Measurements from ENCODE around the gene CCDC178. TPM values are rescaled to one million over a fixed set of nuclear protein-coding genes. Genes with fewer than 3 reads are reported as not detected.

CCDC178 gene
- total and polyA plus RNA-seq, 2 donors (not counting 1 experiment from before 2014, with no cell fraction given): 0.17 TPM; not detected in 1

DNA sequence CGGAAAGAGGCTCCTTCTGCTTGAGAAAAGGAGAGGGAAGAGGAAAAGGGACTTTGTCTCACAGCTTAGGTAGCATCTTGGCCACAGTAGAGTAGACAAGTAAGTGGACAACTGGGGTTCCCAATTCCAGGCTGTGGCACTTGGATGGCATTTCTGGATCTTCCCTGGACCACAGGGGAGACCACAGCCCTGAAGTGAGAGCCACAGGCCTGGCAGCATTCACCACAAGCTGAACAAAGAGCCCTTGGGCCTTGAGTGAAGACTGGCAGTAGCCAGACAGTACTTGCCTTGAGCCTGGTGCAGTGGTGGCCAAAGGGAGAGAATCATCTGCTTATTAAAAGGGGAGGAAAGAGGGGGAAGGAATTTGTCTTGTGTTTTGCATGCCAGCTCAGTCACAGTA lies 441.6 kb downstream of the CCDC178 start:
- TF ChIP-seq, protein P1, sequence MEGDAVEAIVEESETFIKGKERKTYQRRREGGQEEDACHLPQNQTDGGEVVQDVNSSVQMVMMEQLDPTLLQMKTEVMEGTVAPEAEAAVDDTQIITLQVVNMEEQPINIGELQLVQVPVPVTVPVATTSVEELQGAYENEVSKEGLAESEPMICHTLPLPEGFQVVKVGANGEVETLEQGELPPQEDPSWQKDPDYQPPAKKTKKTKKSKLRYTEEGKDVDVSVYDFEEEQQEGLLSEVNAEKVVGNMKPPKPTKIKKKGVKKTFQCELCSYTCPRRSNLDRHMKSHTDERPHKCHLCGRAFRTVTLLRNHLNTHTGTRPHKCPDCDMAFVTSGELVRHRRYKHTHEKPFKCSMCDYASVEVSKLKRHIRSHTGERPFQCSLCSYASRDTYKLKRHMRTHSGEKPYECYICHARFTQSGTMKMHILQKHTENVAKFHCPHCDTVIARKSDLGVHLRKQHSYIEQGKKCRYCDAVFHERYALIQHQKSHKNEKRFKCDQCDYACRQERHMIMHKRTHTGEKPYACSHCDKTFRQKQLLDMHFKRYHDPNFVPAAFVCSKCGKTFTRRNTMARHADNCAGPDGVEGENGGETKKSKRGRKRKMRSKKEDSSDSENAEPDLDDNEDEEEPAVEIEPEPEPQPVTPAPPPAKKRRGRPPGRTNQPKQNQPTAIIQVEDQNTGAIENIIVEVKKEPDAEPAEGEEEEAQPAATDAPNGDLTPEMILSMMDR (conservative IDR thresholded peaks at IDR 0.05 in 1 of 2, IDR thresholded peaks at IDR 0.05 in 1 of 2; ENCODE audit: low read depth in 1 of 2, low read length in 2 of 2): no peak
- TF ChIP-seq EZH2 (IDR thresholded peaks at IDR 0.05; ENCODE audit: low read length, missing control alignments): no peak
- H3K79me2 ChIP-seq (ENCODE audit: control insufficient read depth, insufficient read depth, low read length): no peaks in the 10 kb centered on the region
- no peaks in the 10 kb centered on the region for H3K36me3 ChIP-seq (ENCODE audit: control insufficient read depth, insufficient read depth, low read length)
- H3K27me3 ChIP-seq (ENCODE audit: control insufficient read depth, insufficient read depth, low read length): no peaks in the 10 kb centered on the region
- no peaks in the 10 kb centered on the region for H3K4me1 ChIP-seq (ENCODE audit: control insufficient read depth, extremely low read depth, insufficient read depth, low read length)
- DNase-seq (ENCODE audit: low read depth in 2 of 2): no peak
- H3K4me3 ChIP-seq (replicated peaks in 1 of 4; ENCODE audit: control extremely low read depth in 1 of 4, insufficient read depth in 1 of 4, low read depth in 3 of 4, low read length in 4 of 4): no peak overlapping the region
- no peak overlapping the region for H3K27ac ChIP-seq (ENCODE audit: insufficient read depth, low read length)
- no peaks in the 10 kb centered on the region for H4K20me1 ChIP-seq (ENCODE audit: control insufficient read depth, extremely low read depth, insufficient read depth, low read length)
- H3K9me3 ChIP-seq (ENCODE audit: control insufficient read depth, insufficient read depth, low read depth, low read length): no peaks in the 10 kb centered on the region
- H3K4me2 ChIP-seq (ENCODE audit: extremely low read depth, insufficient read depth, low read length): no peak overlapping the region
- H2AFZ ChIP-seq (ENCODE audit: low read length): no peak overlapping the region
- no peak overlapping the region for H3K9ac ChIP-seq (ENCODE audit: insufficient read depth, low read length)

DNA sequence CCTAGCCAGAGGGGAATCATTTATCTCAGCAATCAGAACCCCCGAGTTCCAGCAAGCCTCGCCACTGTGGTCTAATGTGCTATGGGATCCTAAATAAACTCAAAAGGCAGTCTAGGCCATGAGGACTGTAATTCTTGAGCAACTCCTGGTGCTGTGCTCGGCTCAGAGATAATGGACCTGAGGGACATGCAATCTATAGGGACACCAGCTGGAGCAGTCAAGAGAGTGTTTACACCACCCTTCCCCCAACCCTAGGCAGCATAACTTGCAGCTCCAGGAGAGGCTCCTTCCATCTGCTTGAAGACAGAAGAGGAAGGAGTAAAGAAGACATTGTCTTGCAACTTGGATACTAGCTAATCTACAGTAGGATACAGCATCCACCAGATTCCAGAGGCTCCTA lies 442.2 kb downstream of the CCDC178 start:
- no peak for TF ChIP-seq EZH2 (IDR thresholded peaks at IDR 0.05; ENCODE audit: low read length, missing control alignments)
- TF ChIP-seq, protein P1 (conservative IDR thresholded peaks at IDR 0.05 in 1 of 2, IDR thresholded peaks at IDR 0.05 in 1 of 2; ENCODE audit: low read depth in 1 of 2, low read length in 2 of 2): no peak
- Histone ChIP-seq H3K4me3 (replicated peaks in 1 of 4; ENCODE audit: control extremely low read depth in 1 of 4, insufficient read depth in 1 of 4, low read depth in 3 of 4, low read length in 4 of 4) (no peak overlapping the region), H3K4me2 (ENCODE audit: extremely low read depth, insufficient read depth, low read length) (no peak overlapping the region), H2AFZ (ENCODE audit: low read length) (no peak overlapping the region), H3K9ac (ENCODE audit: insufficient read depth, low read length) (no peak overlapping the region), H3K27ac (ENCODE audit: insufficient read depth, low read length) (no peak overlapping the region), H3K79me2 (ENCODE audit: control insufficient read depth, insufficient read depth, low read length) (no peaks in the 10 kb centered on the region), H3K27me3 (ENCODE audit: control insufficient read depth, insufficient read depth, low read length) (no peaks in the 10 kb centered on the region), H3K36me3 (ENCODE audit: control insufficient read depth, insufficient read depth, low read length) (no peaks in the 10 kb centered on the region), H3K4me1 (ENCODE audit: control insufficient read depth, extremely low read depth, insufficient read depth, low read length) (no peaks in the 10 kb centered on the region), H4K20me1 (ENCODE audit: control insufficient read depth, extremely low read depth, insufficient read depth, low read length) (no peaks in the 10 kb centered on the region), H3K9me3 (ENCODE audit: control insufficient read depth, insufficient read depth, low read depth, low read length) (no peaks in the 10 kb centered on the region)
- DNase-seq (ENCODE audit: low read depth in 2 of 2): no peak

DNA sequence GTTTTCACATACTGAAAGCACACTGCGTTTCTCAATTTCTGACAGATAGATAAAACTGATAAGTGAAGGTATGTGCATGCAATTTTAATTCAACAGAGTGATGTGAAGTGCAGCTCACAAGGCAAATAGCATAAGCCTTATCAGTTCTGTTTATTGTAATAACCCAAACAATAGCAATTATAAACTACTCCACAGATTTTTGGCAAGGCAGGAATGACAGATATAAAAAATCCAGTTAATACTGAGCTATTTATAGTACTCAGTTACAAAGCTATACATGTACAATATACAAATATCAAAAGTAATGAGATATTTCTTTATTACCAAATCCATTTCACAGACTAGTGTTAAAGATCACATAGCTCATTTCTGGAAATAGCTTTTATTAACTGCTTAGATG lies 456.8 kb downstream of the CCDC178 start:
- no peak for TF ChIP-seq EZH2 (IDR thresholded peaks at IDR 0.05; ENCODE audit: low read length, missing control alignments)
- TF ChIP-seq, protein P1 (conservative IDR thresholded peaks at IDR 0.05 in 1 of 2, IDR thresholded peaks at IDR 0.05 in 1 of 2; ENCODE audit: low read depth in 1 of 2, low read length in 2 of 2): no peak
- Histone ChIP-seq H3K4me2 (ENCODE audit: extremely low read depth, insufficient read depth, low read length) (no peak overlapping the region), H3K4me1 (ENCODE audit: control insufficient read depth, extremely low read depth, insufficient read depth, low read length) (no peaks in the 10 kb centered on the region), H3K9me3 (ENCODE audit: control insufficient read depth, insufficient read depth, low read depth, low read length) (no peaks in the 10 kb centered on the region), H3K27ac (ENCODE audit: insufficient read depth, low read length) (no peak overlapping the region), H3K79me2 (ENCODE audit: control insufficient read depth, insufficient read depth, low read length) (no peaks in the 10 kb centered on the region), H3K27me3 (ENCODE audit: control insufficient read depth, insufficient read depth, low read length) (no peaks in the 10 kb centered on the region), H3K9ac (ENCODE audit: insufficient read depth, low read length) (no peak overlapping the region), H3K4me3 (replicated peaks in 1 of 4; ENCODE audit: control extremely low read depth in 1 of 4, insufficient read depth in 1 of 4, low read depth in 3 of 4, low read length in 4 of 4) (no peak overlapping the region), H3K36me3 (ENCODE audit: control insufficient read depth, insufficient read depth, low read length) (no peaks in the 10 kb centered on the region), H4K20me1 (ENCODE audit: control insufficient read depth, extremely low read depth, insufficient read depth, low read length) (no peaks in the 10 kb centered on the region), H2AFZ (ENCODE audit: low read length) (no peak overlapping the region)
- DNase-seq (ENCODE audit: low read depth in 2 of 2): peak in 1 of 2 donors; percentile 34
